NCI-H2171 treated with DMSO at 0.1 percent for 48 hours (cell line): ENCODE results near the gene CD52.

Source experiments
- DNase-seq: peaks from one replicate; lab custom pipeline; 2025; lab: John Stamatoyannopoulos, UW

The CD52 gene

DNA sequence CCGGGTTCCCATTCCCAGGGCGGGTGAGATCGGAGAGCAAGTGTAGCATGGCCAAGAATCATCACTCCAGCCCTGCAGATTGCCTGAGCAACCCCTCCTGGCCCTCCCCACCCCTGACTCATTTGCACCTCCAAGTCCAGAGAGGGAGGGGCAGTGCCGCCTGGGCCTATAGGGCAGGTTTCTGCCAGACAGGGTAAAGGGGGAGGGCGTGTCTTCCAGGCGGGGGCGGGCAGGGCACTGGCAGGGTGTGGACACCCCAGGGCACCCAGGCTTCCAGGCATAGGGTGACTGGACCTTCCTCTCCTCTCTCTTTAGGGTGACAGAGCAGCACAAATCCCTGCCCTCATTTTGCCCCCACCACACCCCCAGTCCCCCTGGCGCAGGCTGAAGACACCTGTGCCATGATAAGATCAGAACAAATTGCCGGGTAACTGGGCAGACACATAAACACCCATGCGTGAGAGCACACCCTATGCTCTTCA lies 39.4 kb downstream of the CD52 start:
- DNase-seq: peak; percentile 81

- peak; percentile 38 for DNase-seq
Observed at GRCh38 chr1:26358411-26359384, 40.9 kb downstream of the CD52 start.

DNA sequence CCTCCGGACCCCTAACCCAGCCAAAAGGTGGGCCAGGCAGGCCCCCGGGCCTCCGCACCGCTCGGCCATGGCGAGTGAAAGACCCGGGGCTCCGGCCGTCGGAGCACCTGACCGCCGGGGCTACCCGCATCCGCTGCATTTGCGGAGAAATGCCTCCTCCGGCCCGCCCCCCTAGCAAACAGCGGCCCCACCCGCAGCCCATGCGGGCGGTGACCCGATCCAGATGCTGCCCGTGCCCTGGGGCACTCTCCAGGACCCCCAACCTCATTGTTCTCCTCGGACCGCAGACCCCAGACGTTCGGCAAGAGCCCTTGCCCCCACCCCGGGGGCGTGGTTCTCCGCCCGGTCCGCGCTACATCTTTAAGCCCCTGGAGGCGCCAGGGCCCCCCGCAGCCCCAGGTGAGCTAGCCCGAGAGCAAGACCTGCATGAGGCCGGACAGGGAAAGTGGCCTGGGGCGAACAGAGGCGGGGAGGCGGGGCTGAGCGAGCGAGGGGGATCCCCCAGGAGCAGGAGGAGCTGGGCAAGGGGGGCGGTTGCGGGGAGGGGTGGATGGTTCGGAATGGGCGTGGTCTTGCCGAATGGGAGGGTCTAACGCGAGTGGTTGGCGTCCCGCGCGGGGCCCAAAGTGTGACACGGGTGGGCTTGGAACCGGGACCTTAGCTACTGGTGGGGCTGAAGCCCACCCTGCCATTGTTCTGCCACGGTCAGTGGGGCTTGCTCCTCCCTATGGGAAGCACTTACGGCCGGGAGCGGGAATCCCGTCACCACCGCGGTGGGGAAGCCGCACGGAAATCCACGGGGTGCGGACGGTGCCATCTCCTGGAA lies 42.4 kb downstream of the CD52 start:
- no peak for DNase-seq

GRCh38 chr1:26360807-26361604 lies 43.2 kb downstream of the CD52 start:
- DNase-seq: no peak

DNA sequence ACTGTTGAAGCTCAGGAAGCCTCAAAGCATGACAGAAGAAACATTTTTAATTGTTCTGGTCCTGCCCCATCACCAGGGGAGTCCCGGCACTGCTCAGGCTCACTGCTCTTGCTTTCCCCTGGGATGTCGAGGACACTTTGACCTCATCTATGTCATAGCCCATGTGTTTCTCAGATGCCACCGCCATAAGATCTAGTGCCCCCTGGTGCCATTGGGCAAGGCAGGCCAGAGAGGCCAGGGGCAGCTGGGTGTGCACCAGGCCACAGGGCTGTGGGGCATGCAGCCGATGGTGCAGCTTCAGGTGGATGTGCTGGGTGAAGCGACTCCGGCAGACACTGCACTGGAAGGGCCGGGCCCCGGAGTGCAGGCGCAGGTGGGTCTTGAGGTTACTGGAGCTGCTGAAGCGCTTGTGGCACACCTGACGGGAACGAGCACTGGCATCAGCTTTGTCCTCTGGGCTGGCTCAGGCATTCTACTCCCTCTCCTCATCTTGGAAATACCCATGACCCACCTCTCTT lies 43.9 kb downstream of the CD52 start:
- no peak for DNase-seq

GRCh38 chr1:26362331-26362730 lies 44.6 kb downstream of the CD52 start:
- DNase-seq: no peak

DNA sequence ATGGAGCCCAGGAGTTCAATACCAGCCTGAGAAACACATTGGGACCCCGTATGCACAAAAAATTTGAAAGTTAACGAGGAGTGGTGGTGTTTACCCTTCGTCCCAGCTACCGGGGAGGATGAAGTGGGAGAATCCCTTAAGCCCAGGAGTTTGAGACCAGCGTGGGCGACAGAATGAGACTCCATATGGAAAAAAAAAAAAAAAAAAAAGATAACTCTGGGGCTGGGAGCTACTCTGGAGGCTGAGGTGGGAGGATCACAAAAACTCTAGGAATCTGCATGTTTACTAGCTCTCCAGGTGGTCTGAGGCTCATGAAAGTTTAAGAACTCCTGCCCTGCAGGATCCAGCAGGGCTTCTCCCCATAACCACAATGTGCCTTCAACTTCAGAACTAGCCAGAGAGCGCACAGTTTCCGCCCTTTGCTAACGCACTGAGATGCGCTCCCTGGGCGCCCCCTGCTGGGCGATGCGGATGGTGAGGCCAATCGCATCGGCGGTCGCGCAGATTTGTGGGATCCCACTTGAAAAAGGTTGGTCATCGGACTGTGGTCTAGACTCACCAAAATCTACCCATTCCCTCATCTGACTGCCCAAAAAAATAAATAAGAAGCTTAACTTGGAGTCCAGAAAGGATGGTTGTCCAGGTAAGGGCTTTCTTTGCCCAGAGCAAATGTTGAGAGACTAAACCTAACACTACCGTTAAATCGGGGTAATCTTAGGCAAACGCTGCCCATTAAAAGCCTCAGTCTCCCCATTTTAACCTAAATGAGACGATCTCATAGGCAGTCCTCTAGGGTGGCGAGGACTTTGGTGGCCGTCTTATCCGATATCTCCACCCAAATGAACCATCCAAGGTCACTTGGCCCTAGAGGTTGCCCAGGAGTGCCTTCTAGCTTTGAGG lies 46.0 kb downstream of the CD52 start:
- no peak for DNase-seq

GRCh38 chr1:26364956-26365355 lies 47.2 kb downstream of the CD52 start:
- DNase-seq: no peak

DNA sequence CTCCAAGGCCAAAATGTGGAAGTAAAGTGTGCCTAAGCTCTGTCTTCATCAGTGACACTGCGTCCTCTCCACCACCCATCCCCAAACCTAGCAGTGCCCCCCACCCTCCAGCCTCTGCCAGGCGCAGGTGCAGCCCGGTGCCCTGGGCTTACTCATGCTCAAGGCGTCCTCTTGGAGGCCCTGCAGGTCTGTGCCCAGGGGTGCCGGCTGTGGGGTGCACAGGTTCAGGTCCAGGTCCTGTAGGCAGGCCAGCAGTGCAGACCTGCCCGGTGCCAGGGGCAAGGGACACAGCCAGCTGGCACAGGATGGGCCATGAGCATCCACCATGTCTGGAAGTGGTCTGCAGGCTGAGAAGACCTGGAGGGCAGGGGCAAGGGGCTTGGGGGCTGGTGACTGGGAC lies 49.7 kb downstream of the CD52 start:
- DNase-seq: no peak

- no peak for DNase-seq
Observed at GRCh38 chr1:26368006-26368405, 50.2 kb downstream of the CD52 start.

GRCh38 chr1:26368486-26368885 lies 50.7 kb downstream of the CD52 start:
- DNase-seq: no peak
